Measurements from ENCODE around the gene SEPTIN8. TPM values are rescaled to one million over a fixed set of nuclear protein-coding genes. Genes with fewer than 3 reads are reported as not detected.
"Not testable (repeated sequence)": the region's sequence is repeated elsewhere in the genome, so short reads cannot be mapped to it uniquely, and the experiment has no call there.

Gene SEPTIN8
- total RNA-seq, 1 experiment from 2014 or later = 26.5 TPM

DNA sequence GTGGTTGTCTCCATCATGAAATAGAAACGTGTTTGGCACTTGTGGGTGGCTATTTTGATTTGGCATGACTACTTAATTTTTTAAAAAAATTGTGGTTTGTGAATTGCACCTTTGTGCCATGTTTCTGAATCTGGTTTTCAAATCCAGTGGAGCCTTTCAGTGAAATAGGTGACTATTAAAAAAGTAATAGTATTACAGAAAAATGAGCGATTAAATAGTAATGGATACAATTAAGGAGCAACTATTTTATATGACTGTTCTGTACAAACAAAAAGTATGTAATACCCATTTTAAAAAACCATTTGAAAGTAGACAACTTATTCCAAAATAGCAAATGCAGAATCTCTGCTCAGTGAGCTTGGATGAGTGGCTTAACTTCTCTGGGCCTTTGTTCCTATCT is 39.0 kb upstream of the SEPTIN8 start:
- Histone ChIP-seq H3K27me3 (peaks cover 4% of the 10 kb centered on the region; the same call in 1 of the 2 replicates), H3K9me3 (replicated peaks) (no peaks in the 10 kb centered on the region)

DNA sequence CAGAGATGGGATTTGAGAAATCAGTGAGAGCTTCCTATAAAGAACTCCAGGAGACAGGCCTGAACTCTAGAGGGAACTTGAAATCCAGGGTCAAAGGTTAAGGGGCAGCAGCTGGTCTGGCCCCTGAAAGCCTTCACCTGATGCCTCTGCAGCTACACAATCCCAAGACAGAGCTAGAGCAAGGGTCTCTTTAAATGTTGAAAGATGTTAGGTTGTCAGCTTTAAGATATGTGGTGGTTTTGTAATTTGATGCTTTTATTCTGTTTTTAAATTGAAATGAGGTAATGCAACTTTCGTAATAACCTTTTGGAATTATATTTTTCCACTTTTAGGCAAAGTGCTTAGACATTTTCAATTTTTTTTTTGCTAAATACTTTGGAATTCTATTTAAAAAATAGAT is 38.4 kb upstream of the SEPTIN8 start:
- Histone ChIP-seq H3K27me3 (peaks cover 4% of the 10 kb centered on the region; the same call in 1 of the 2 replicates), H3K36me3 (no peaks in the 10 kb centered on the region), H3K27ac (no peak overlapping the region), H3K9me3 (replicated peaks) (no peaks in the 10 kb centered on the region), H3K4me1 (peaks cover 3% of the 10 kb centered on the region; the same call in 1 of the 2 replicates), H3K4me3 (no peak overlapping the region)
- DNase-seq = no peak

More for the DNA sequence above, 39.0 kb upstream of the SEPTIN8 start:
- H3K4me1 ChIP-seq = peaks cover 7% of the 10 kb centered on the region
- H3K4me3 ChIP-seq = no peak overlapping the region
- no peak overlapping the region for H3K27ac ChIP-seq
- no peaks in the 10 kb centered on the region for H3K36me3 ChIP-seq
- no peak for DNase-seq

DNA sequence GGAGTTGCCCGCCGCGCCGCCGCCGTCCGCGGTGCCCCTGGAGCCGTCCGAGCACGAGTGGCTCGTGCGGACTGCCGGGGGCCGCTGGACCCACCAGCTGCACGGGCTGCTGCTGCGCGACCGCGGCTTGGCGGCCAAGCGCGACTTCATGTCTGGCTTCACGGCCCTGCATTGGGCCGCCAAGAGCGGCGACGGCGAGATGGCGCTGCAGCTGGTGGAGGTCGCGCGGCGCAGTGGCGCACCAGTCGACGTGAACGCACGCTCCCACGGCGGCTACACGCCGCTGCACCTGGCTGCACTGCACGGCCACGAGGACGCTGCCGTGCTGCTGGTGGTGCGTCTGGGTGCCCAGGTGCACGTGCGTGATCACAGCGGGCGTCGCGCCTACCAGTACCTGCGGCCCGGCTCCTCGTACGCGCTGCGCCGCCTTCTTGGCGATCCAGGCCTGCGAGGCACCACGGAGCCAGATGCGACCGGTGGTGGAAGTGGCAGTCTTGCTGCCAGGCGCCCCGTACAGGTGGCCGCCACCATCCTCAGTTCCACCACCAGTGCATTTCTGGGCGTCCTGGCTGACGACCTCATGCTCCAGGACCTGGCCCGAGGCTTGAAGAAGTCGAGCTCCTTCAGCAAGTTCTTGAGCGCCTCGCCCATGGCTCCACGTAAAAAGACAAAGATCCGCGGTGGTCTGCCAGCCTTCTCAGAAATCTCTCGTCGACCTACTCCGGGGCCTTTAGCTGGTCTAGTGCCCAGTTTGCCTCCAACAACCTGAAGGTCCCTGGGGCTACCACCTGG is 37.7 kb upstream of the SEPTIN8 start:
- H3K27me3 ChIP-seq = peaks cover 4% of the 10 kb centered on the region; the same call in 1 of the 2 replicates
- DNase-seq = no peak

DNA sequence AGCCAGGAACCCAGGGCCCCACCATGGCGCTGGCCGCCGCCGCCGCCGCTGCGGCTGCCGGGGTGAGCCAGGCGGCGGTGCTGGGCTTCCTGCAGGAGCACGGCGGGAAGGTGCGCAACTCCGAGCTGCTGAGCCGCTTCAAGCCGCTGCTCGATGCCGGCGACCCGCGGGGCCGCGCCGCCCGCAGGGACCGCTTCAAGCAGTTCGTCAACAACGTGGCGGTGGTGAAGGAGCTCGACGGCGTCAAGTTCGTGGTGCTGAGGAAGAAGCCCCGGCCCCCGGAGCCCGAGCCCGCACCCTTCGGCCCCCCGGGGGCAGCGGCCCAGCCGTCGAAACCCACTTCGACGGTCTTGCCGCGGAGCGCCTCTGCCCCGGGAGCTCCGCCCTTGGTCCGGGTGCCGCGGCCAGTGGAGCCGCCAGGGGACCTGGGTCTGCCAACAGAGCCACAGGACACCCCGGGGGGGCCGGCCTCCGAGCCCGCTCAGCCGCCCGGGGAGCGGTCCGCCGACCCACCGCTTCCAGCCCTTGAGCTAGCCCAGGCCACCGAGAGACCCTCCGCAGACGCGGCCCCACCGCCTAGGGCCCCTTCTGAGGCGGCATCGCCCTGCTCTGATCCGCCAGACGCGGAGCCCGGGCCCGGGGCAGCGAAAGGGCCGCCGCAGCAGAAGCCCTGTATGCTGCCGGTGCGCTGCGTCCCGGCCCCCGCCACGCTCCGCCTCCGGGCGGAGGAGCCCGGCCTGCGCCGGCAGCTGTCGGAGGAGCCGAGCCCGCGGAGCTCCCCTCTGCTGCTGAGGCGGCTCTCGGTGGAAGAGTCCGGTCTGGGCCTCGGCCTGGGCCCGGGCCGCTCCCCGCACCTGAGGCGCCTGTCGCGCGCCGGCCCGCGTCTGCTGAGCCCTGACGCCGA is 36.8 kb upstream of the SEPTIN8 start:
- Histone ChIP-seq H3K4me3 (no peak overlapping the region), H3K27ac (no peak overlapping the region), H3K9me3 (replicated peaks) (no peaks in the 10 kb centered on the region), H3K36me3 (no peaks in the 10 kb centered on the region), H3K4me1 (no peaks in the 10 kb centered on the region), H3K27me3 (peaks cover 4% of the 10 kb centered on the region; the same call in 1 of the 2 replicates)
- DNase-seq = no peak

More for the DNA sequence above, 37.7 kb upstream of the SEPTIN8 start:
- Histone ChIP-seq H3K4me3 (no peak overlapping the region), H3K9me3 (replicated peaks) (no peaks in the 10 kb centered on the region), H3K27ac (no peak overlapping the region), H3K4me1 (no peaks in the 10 kb centered on the region), H3K36me3 (no peaks in the 10 kb centered on the region)

DNA sequence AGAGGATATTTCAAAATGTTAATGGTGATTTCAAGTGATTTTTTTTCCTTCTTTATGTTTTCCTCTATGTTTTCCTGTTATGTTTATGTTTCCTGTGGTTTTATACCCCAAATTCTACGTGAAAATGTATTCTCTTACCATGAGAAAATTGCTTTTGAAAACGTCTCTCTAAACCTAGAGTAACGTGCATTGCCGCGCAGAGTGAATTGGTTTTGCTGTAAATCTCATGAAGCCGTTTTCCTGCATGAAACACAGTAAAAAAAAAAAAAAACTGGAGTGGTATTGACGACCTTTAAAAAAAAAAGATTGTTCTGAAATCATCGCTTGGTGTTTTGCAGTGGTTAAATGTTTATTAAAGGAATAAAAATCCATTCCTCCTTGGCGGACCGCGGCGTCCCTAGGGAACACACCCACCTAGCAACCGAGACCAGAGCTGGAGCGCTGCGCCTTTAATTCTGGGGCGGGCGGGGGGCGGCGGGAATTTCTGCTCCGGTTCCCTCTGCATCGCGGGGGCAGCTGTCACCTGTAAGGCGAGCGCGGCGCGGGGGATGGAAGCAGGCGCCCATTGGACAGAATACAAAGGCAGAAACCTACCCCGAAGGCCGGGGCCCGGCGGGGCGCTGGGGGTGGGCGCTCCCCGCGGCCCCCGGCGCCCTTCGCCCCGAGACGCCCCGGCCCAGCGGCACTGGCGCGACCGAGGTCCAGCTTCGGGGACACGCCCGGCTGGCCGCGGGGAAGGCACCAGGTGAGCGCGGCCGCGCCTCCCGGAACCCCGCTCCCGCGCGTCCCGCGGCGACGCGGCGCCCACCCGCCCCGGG is 36.0 kb upstream of the SEPTIN8 start, which contains the start of gene SOWAHA:
Gene SOWAHA, plus strand, starts transcription at position 522 of the 818 bp plus-strand sequence. CDS start 320 bp downstream, outside the sequence.
- H3K27me3 ChIP-seq = peaks cover 4% of the 10 kb centered on the region; the same call in 1 of the 2 replicates
- peak within 1 kb of the TSS; percentile 38 for H3K4me3 ChIP-seq
- no peaks in the 10 kb centered on the region for H3K4me1 ChIP-seq
- DNase-seq = peak; percentile 22 to 37
- H3K9me3 ChIP-seq (replicated peaks) = no peaks in the 10 kb centered on the region
- no peak within 1 kb of the TSS for H3K27ac ChIP-seq
- no peaks in the 10 kb centered on the region for H3K36me3 ChIP-seq

DNA sequence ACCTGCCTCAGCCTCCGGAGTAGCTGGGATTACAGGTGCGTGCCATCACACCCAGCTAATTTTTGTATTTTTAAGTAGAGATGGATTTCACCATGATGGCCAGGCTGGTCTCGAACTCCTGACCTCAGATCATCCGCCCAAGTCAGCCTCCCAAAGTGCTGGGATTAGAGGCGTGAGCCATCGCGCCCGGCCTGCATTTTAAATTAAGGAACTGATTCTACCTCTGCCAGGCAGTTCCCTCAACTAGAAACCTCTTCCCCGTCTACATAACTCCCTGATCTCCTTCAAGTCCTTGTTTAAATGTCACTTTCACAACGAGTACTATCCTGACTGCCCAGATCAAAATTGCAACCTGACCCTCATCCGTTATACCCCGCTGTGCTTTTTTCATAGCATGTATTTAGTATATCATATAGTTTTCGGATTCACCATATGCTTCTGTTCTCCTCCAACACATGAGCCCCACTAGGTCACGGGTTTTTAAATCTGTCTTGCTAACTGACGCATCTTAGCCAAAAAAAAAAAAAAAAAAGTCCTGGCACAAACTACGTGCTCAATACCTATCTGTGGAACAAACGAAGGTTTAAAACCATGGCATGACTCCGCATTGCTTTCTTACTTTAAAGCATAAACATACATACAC is 35.2 kb upstream of the SEPTIN8 start:
- Histone ChIP-seq H3K27me3 (peaks cover 4% of the 10 kb centered on the region; the same call in 1 of the 2 replicates), H3K4me3 (peak overlapping the region; percentile 38), H3K4me1 (no peaks in the 10 kb centered on the region), H3K9me3 (replicated peaks) (no peaks in the 10 kb centered on the region), H3K27ac (no peak overlapping the region), H3K36me3 (no peaks in the 10 kb centered on the region)
- DNase-seq = no peak

DNA sequence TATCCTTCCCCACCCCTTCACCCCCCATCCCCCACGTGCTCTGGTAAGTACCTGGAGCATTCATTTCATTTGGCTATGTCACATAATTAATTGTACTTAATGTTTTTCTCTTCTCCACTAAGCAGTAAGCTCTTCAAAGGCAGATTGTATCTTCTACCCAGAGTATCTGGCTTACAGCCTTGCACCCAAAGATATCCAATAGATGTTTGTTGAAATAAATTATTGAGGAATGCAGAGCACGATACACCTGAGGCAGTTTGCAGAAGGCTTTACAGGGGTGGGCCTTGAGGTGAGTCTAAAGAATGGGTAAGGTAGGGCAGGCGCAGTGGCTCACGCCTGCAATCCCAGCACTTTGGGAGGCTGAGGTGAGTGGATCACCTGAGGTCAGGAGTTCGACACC is 33.6 kb upstream of the SEPTIN8 start:
- H3K9me3 ChIP-seq (replicated peaks) = no peaks in the 10 kb centered on the region
- no peaks in the 10 kb centered on the region for H3K4me1 ChIP-seq
- peaks cover 4% of the 10 kb centered on the region; the same call in 1 of the 2 replicates for H3K27me3 ChIP-seq
- no peak overlapping the region for H3K4me3 ChIP-seq
- H3K27ac ChIP-seq = no peak overlapping the region
- DNase-seq = no peak
- H3K36me3 ChIP-seq = no peaks in the 10 kb centered on the region

DNA sequence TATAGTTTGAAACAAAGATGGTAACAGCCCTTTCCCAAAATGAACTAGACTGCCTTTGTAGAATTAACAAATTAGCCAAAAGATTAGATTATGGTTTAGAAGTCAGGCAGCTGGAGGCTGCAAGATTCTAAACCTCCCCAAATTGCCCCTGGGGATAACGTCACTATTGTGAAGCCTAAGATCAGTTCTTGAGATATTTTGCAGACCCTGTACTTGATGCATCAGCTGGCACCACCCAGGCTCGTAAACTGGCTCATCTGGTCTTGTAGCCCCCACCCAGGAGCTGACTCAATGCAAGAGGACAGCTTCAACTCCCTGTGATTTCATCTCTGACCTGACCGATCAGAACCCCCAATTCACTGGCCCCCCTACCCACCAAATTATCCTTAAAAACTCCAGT is 31.8 kb upstream of the SEPTIN8 start:
- Histone ChIP-seq H3K27ac (no peak overlapping the region), H3K27me3 (peaks cover 4% of the 10 kb centered on the region; the same call in 1 of the 2 replicates), H3K4me1 (no peaks in the 10 kb centered on the region), H3K36me3 (no peaks in the 10 kb centered on the region), H3K4me3 (no peak overlapping the region), H3K9me3 (replicated peaks) (no peaks in the 10 kb centered on the region)
- no peak for DNase-seq

DNA sequence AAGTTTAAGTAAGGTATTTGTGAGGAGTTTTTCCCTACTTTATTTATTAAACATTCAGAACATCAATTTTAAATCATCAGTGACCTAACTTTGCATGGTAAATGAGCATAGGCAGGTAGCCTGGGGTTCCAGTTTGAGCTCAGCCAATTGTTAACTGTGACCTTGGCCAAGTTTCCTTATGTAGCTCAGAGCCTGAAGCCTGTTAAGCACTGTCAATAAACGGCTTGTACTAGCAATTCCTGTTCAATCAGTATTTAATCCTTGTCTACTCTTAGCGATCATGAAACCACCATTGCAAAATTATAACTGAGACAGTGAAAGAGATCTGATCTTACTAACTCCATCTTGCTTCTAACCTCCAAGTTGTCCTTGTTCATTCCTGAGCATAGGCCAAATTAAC is 31.4 kb upstream of the SEPTIN8 start:
- H3K27ac ChIP-seq = no peak overlapping the region
- DNase-seq = no peak
- H3K27me3 ChIP-seq = peaks cover 4% of the 10 kb centered on the region; the same call in 1 of the 2 replicates
- no peaks in the 10 kb centered on the region for H3K9me3 ChIP-seq (replicated peaks)
- H3K36me3 ChIP-seq = no peaks in the 10 kb centered on the region
- H3K4me1 ChIP-seq = no peaks in the 10 kb centered on the region
- no peak overlapping the region for H3K4me3 ChIP-seq

DNA sequence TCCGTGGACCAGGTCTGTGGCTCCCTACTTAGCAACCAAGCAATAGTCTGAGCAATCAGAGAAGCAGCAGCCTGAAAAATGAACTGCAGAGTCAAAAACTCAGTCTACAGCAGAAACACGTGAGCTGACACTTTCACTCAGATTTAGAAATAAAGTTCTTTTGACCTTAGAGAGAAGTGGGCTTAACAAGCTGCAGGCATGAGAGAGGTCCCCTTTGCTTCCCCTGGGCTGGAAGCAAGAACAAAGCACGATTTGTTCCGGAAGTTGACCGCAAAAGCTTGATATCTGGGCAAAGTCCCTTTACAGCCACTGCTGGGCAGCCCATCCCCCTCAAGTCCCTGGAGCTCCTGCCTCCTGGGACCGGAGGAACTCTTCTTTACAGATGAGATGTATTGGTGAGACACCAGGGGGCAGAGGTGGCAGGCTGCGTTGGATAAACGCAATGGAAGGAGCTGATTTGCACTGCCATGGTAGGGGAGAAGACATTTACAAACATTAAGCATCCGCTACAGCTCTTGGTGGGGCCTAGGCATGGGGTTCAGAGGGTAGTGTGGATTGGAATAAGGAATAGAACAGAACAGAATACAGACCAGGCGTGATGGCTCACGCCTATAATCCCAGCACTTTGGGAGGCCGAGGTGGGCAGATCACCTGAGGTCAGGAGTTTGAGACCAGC is 30.3 kb upstream of the SEPTIN8 start:
- DNase-seq = peak; percentile 65 to 77
- Histone ChIP-seq H3K4me1 (no peaks in the 10 kb centered on the region), H3K4me3 (no peak overlapping the region), H3K27ac (no peak overlapping the region), H3K36me3 (no peaks in the 10 kb centered on the region), H3K27me3 (peaks cover 4% of the 10 kb centered on the region; the same call in 1 of the 2 replicates), H3K9me3 (replicated peaks) (no peaks in the 10 kb centered on the region)

DNA sequence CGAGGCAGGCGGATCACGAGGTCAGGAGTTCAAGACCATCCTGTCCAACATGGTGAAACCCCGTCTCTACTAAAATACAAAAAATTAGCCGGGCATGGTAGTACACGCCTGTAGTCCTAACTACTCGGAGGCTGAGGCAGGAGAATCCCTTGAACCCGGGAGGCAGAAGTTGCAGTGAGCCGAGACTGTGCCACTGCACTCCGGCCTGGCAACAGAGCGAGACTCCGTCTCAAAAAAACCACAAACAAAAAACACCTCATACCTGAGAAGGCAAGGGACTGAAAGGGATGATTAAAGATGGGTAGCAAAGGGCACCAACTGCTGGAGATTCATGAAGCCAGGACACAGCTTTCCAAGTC is 29.7 kb upstream of the SEPTIN8 start:
- not testable (repeated sequence) for H3K36me3 ChIP-seq; H3K4me3 ChIP-seq; H3K27me3 ChIP-seq; DNase-seq; H3K27ac ChIP-seq; H3K9me3 ChIP-seq (replicated peaks); H3K4me1 ChIP-seq

DNA sequence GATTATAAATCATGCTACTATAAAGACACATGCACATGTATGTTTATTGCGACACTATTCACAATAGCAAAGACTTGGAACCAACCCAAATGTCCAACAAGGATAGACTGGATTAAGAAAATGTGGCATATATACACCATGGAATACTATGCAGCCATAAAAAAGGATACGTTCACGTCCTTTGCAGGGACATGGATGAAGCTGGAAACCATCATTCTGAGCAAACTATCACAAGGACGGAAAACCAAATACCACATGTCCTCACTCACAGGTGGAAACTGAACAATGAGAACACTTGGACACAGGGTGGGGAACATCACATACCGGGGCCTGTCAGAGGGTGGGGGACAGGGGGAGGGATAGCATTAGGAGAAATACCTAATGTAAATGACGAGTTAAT is 28.8 kb upstream of the SEPTIN8 start:
- H3K9me3 ChIP-seq (replicated peaks); DNase-seq; H3K4me3 ChIP-seq: not testable (repeated sequence)

DNA sequence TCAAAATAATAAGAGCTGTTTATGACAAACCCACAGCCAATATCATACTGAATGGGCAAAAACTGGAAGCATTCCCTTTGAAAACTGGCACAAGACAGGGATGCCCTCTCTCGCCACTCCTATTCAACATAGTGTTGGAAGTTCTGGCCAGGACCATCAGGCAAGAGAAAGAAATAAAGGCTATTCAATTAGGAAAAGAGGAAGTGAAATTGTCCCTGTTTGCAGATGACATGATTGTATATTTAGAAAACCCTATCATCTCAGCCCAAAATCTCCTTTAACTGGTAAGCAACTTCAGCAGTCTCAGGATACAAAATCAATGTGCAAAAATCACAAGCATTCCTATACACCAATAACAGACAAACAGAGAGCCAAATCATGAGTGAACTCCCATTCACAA is 27.2 kb upstream of the SEPTIN8 start:
- not testable (repeated sequence) for H3K9me3 ChIP-seq (replicated peaks); DNase-seq; H3K27ac ChIP-seq; H3K27me3 ChIP-seq; H3K4me1 ChIP-seq; H3K4me3 ChIP-seq; H3K36me3 ChIP-seq

More for the DNA sequence above, 28.8 kb upstream of the SEPTIN8 start:
- not testable (repeated sequence) for H3K27ac ChIP-seq, H3K27me3 ChIP-seq, H3K36me3 ChIP-seq, H3K4me1 ChIP-seq

Measured in SJCRH30 (cell line).